GM18951 (cell line): ENCODE data around the gene INS.

Experiments
- POLR2A ChIP-seq: IDR thresholded peaks from 4 replicates; pipeline ENCODE4 v1.6.1; 2011; ENCODE audit warnings: mild to moderate bottlenecking; ENCODE audit not compliant: insufficient read length, insufficient read depth; ENCODE audit errors: extremely low read depth
- in situ Hi-C: fragments of 300-500 bp; cut with MboI; formaldehyde crosslinking; loops from one replicate; pipeline ENCODE4 v1.12.0; 2022; ENCODE audit warnings: low sequenced_read_pairs, mixed read lengths, inconsistent platforms; ENCODE audit not compliant: unreplicated experiment

INS gene

GRCh38 chr11:2122222-2122906, 38.6 kb downstream of the INS start:
- TF ChIP-seq POLR2A, result no peak
- in situ Hi-C loops, result no loop called here

DNA sequence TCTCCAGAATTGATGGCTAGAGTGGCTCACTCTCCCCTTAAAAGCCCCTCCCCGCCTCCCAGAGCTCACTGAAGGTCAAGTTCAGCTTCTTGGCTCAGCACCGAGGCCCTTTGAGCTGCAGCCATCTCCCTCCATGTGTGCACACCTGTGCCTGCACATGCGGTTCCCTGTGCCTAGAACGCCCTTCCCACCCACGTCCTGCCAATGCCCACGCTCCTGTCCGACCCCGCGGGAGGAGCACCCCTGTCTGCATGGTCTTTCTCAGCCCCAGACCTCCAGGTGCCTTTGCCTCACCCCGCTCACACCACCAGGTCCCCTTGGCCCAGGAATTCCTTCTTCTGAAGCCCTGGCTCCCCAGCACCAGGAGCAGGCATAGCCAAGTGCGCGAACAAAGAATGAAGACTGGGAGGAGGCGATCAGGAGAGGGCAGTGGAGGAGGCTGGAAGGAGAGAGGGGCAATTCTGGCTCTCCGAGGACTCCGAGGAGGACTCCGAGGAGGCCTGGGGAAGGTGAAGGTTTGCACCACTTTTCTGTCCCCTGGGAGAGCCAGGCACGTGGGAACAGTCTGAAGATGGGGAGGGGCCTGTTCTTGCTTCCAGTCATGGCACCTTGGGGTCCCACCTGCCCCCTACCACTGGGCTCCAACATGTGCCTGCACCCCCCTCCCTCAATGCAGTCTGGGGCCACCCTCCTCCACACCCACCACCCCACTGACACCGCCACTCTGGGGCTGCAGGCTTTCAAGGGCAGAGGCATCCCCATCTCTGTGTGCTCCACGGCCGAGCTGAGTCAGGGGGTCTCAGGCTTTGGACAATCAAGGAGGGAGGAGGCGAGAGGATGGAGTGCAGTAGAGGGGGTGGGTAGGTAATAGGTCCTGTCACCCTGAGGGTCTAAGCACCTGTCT, 39.5 kb downstream of the INS start:
- TF ChIP-seq POLR2A, result no peak
- in situ Hi-C loops, result no loop called here

DNA sequence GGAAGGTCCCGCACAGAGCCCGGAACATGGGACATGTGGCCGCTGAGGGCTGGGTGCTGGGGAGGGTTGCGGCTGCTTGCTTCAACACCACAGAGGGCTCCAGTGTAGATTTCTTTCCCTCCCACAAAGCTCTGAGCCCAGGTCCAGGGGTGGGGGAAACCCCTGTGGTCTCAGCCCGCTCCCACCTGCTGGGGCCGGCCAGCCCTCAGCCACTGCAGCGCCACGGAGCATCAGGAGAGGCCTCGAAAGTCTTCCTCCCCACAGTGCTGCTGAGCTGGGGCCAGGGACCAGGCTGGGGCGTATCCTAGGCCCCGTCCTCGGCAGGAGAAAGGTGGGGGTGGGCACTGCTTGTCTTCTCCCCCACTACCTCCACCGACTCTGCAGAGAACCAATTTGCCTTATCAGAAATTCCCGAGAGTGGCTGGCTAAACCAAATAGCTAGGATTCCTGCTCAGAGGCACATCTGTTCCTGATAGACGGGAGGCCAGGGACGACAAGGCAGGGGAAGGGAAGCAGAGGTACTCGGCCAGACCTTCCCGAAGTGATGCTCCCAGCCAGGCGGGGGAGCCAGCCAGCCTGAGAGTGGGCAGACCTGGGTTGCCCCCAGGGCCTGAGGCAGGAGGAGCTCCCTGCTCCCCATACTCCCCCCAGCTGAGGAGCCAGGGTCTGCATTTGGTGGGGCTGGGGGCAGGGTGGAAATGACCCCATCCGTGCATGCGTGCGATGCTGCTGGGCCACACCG, 40.5 kb downstream of the INS start:
- in situ Hi-C loops, result no loop called here
- TF ChIP-seq POLR2A, result no peak

GRCh38 chr11:2118677-2119076, 42.3 kb downstream of the INS start:
- in situ Hi-C loops, result no loop called here
- TF ChIP-seq POLR2A, result no peak

GRCh38 chr11:2116680-2117079, 44.3 kb downstream of the INS start:
- in situ Hi-C loops, result no loop called here
- TF ChIP-seq POLR2A, result no peak

GRCh38 chr11:2115308-2115707, 45.7 kb downstream of the INS start:
- in situ Hi-C loops, result no loop called here
- TF ChIP-seq POLR2A, result no peak

GRCh38 chr11:2114430-2115241, 46.4 kb downstream of the INS start:
- in situ Hi-C loops, result no loop called here
- TF ChIP-seq POLR2A, result no peak

- TF ChIP-seq POLR2A, result no peak
- in situ Hi-C loops, result no loop called here
These were observed 47.2 kb downstream of the INS start for GRCh38 chr11:2113776-2114175.

DNA sequence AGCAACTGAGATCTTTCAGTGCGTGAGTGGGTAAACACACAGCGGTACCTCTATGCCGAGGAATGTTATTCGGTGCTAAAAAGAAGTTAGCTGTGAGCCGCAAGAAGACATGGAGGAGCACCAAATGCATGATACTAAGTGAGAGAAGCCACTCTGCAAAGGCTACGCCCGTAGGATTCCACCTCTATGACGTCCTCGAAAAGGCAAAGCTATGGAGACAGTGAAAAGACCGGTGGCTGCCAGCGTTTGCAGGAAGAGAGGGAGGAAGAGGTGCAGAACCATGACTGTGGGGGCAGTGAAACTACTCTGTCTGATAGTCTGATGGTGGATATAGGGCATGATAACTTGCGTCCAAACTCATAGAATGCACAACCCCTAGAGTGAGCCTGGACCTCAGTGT, 50.5 kb downstream of the INS start:
- in situ Hi-C loops, result no loop called here
- no peak for TF ChIP-seq POLR2A
